K562 (cell line): Measurements from ENCODE around the gene HES5. TPM values are rescaled to one million over a fixed set of nuclear protein-coding genes. Genes with fewer than 3 reads are reported as not detected.

Experiments used
- ATAC-seq: fragments of 200-7000 bp; cut with Tn5 transposase; 3 replicates; pipeline ENCODE4 v1.9.1; 2020; ENCODE audit warnings: moderate library complexity
- BruUV-seq: library from RNA; stranded (reverse); fragments of 400-500 nt; replicated peaks from 2 replicates; lab custom pipeline; 2021; lab: Mats Ljungman, UMichigan
- CTCF ChIA-PET: fragments of 300-600 bp; formaldehyde crosslinking; extraction: SDS; loops from one replicate; lab custom pipeline; 2021; ENCODE audit warnings: low intra/inter-chr PET ratio; lab: Yijun Ruan, JAX
- POLR2A ChIA-PET: fragments of 300-600, 350-650 bp; sonication (Branson Sonifier 250); formaldehyde crosslinking; extraction: SDS; loops from one replicate; lab custom pipeline; 2021; ENCODE audit warnings: antibody characterized with exemption, inconsistent platforms; lab: Yijun Ruan, JAX
- DNase-seq, 4 experiments: peaks; one replicate each; pipeline versions ENCODE4 v3.0.0 to v3.0.0-alpha.2; 2011 to 2018; ENCODE audit warnings: low spot score in 3 of 4, mixed read lengths in 3 of 4; ENCODE audit errors: extremely low read depth in 1 of 4
- FAIRE-seq: peaks from 2 replicates; lab custom pipeline; 2011; peaks lifted over from hg19 to GRCh38; lab: Jason Lieb, UNC
- H2AFZ ChIP-seq: 2 replicates; pipeline ENCODE4 v1.6.0; 2011; ENCODE audit warnings: low read depth, low read length, control low read depth, inconsistent platforms
- H3K27ac ChIP-seq: fragments of 200-600 bp; 3 replicates; pipeline ENCODE4 v1.8.0; 2011; ENCODE audit warnings: low read depth, mild to moderate bottlenecking, control low read depth, inconsistent platforms, low read length, moderate library complexity, mixed read lengths; ENCODE audit errors: extremely low read depth
- H3K27me3 ChIP-seq, 2 experiments: fragments of 300-600 bp in 1 of 2; 2 replicates in 1 of 2; 3 replicates in 1 of 2; pipeline versions ENCODE4 v1.6.0 to v1.8.0; 2011; ENCODE audit warnings: inconsistent platforms in 2 of 2, low read length in 2 of 2, mild to moderate bottlenecking in 1 of 2, mixed read lengths in 1 of 2, moderate library complexity in 1 of 2; ENCODE audit not compliant: control insufficient read depth in 2 of 2, insufficient read depth in 2 of 2
- H3K36me3 ChIP-seq: fragments of 300-600 bp; 3 replicates; pipeline ENCODE4 v1.8.0; 2011; ENCODE audit warnings: mild to moderate bottlenecking, low read length, inconsistent platforms; ENCODE audit not compliant: control insufficient read depth, insufficient read depth
- H3K4me1 ChIP-seq, 2 experiments: fragments of 200-600 bp in 1 of 2; replicated peaks in 1 of 2; 2 replicates in 1 of 2; 3 replicates in 1 of 2; pipeline versions ENCODE4 v1.5.1 to v1.8.0; 2011; ENCODE audit warnings: inconsistent platforms in 2 of 2, low read length in 2 of 2, mild to moderate bottlenecking in 1 of 2, mixed read lengths in 1 of 2, moderate library complexity in 1 of 2; ENCODE audit not compliant: control insufficient read depth in 2 of 2, insufficient read depth in 2 of 2
- H3K4me2 ChIP-seq: 2 replicates; pipeline ENCODE4 v1.6.1; 2011; ENCODE audit warnings: low read length, control low read depth, inconsistent platforms, mixed read lengths; ENCODE audit not compliant: insufficient read depth
- H3K4me3 ChIP-seq: fragments of 200-600 bp; sonication (generic), shearing (Covaris generic); 2 replicates; pipeline ENCODE4 v1.5.1; 2016; ENCODE audit warnings: control low read depth, inconsistent platforms
- H3K79me2 ChIP-seq: fragments of 200-600 bp; 3 replicates; pipeline ENCODE4 v1.8.0; 2011; ENCODE audit warnings: low read length, inconsistent platforms; ENCODE audit not compliant: control insufficient read depth, insufficient read depth
- H3K9ac ChIP-seq, 2 experiments: 2 replicates each; pipeline versions ENCODE4 v1.6.0 to v1.6.1; 2011; ENCODE audit warnings: low read depth in 2 of 2, low read length in 2 of 2, control low read depth in 1 of 2, inconsistent platforms in 1 of 2, mild to moderate bottlenecking in 1 of 2, mixed read lengths in 1 of 2; ENCODE audit not compliant: insufficient read depth in 1 of 2
- H3K9me1 ChIP-seq: one replicate; pipeline ENCODE4 v1.6.0; 2011; ENCODE audit warnings: inconsistent platforms, mild to moderate bottlenecking, low read length, moderate library complexity; ENCODE audit not compliant: control insufficient read depth, insufficient read depth
- H3K9me3 ChIP-seq: replicated peaks from 2 replicates; pipeline ENCODE4 v1.5.1; 2011; ENCODE audit warnings: low read depth, low read length, inconsistent platforms; ENCODE audit not compliant: control insufficient read depth, insufficient read depth
- H4K20me1 ChIP-seq: replicated peaks from 2 replicates; pipeline ENCODE4 v1.6.1; 2011; ENCODE audit warnings: low read length, inconsistent platforms, mixed read lengths; ENCODE audit not compliant: control insufficient read depth, insufficient read depth
- CBX3 ChIP-seq, 2 experiments: IDR thresholded peaks; 1 replicate in 1 of 2; 2 replicates in 1 of 2; pipeline ENCODE4 v1.6.1; 2012; ENCODE audit warnings: inconsistent platforms in 2 of 2, low read length in 2 of 2, borderline replicate concordance in 1 of 2, control low read depth in 1 of 2
- CBX8 ChIP-seq: fragments of 200-600 bp; sonication (generic); IDR thresholded peaks from 2 replicates; pipeline ENCODE4 v1.6.1; 2012; ENCODE audit warnings: borderline replicate concordance, mixed run types, low read depth, mild to moderate bottlenecking, moderate library complexity, mixed read lengths, low read length, control low read depth, inconsistent platforms; ENCODE audit not compliant: poor library complexity, severe bottlenecking; ENCODE audit errors: extremely low read depth
- CC2D1A ChIP-seq: fragments of 450-650 bp; IDR thresholded peaks from 2 replicates; pipeline ENCODE4 v1.6.1; 2017; ENCODE audit warnings: mild to moderate bottlenecking
- CTBP1 ChIP-seq: fragments of 450-650 bp; IDR thresholded peaks from 2 replicates; pipeline ENCODE4 v1.6.1; 2016; ENCODE audit warnings: borderline replicate concordance
- ELK1 ChIP-seq: sonication (generic); formaldehyde crosslinking; IDR thresholded peaks from 2 replicates; pipeline ENCODE4 v1.8.1; 2022; ENCODE audit warnings: missing genetic modification reagents
- FOXM1 ChIP-seq, 2 experiments: fragments of 450-650 bp in 1 of 2; sonication (generic) in 1 of 2; formaldehyde crosslinking in 1 of 2; IDR thresholded peaks; 2 replicates each; pipeline versions ENCODE4 v1.6.1 to v1.9.0; 2017 to 2022; ENCODE audit warnings: low read depth in 2 of 2, mild to moderate bottlenecking in 2 of 2, missing genetic modification reagents in 1 of 2, moderate library complexity in 1 of 2
- GABPB1 ChIP-seq: sonication (generic); formaldehyde crosslinking; IDR thresholded peaks from 2 replicates; pipeline ENCODE4 v1.8.0; 2022; ENCODE audit warnings: mild to moderate bottlenecking, missing genetic modification reagents
- GTF2A2 ChIP-seq: IDR thresholded peaks from 2 replicates; pipeline ENCODE4 v1.6.1; 2016; ENCODE audit warnings: mild to moderate bottlenecking, missing genetic modification characterization, missing compliant biosample characterization
- KDM2B ChIP-seq: fragments of 250-450 bp; sonication (Bioruptor Pico); IDR thresholded peaks from 2 replicates; pipeline ENCODE4 v1.8.0; 2021; ENCODE audit warnings: mild to moderate bottlenecking, moderate library complexity
- MBD1 ChIP-seq: fragments of 250-450 bp; sonication (Bioruptor Pico); IDR thresholded peaks from 2 replicates; pipeline ENCODE4 v1.8.0; 2022; ENCODE audit warnings: inconsistent platforms
- SMARCB1 ChIP-seq: IDR thresholded peaks from 2 replicates; pipeline ENCODE4 v1.6.1; 2011; ENCODE audit warnings: improper control_type of control experiment, low read depth; ENCODE audit not compliant: insufficient read length
- TFE3 ChIP-seq: fragments of 450-650 bp; formaldehyde crosslinking; IDR thresholded peaks from 2 replicates; pipeline ENCODE4 v1.4.0; 2020; ENCODE audit warnings: mild to moderate bottlenecking, mixed read lengths
- USF2 ChIP-seq: sonication (generic); formaldehyde crosslinking; IDR thresholded peaks from 2 replicates; pipeline ENCODE4 v1.5.0; 2020; ENCODE audit warnings: missing genetic modification reagents
- ZNF277 ChIP-seq: fragments of 250-450 bp; sonication (Bioruptor Pico); IDR thresholded peaks from 2 replicates; pipeline ENCODE4 v1.8.0; 2022; ENCODE audit warnings: inconsistent platforms, mild to moderate bottlenecking, moderate library complexity, borderline replicate concordance
- ZNF766 ChIP-seq: fragments of 200-800 bp; sonication (Bioruptor generic); conservative IDR thresholded peaks from 2 replicates; pipeline ENCODE4 v1.6.1; 2016; ENCODE audit warnings: missing genetic modification characterization, missing compliant biosample characterization
- WGBS: fragments of 100-300 bp; shearing (Covaris generic); methylation state at CpG from one replicate; pipeline ENCODE4 v1.1.6; 2016; ENCODE audit warnings: low coverage, mixed read lengths; ENCODE audit not compliant: insufficient coverage; ENCODE audit errors: missing lambda C conversion rate; 5-methylcytosine and 5-hydroxymethylcytosine counted together
- in situ Hi-C: fragments of 300-500 bp; cut with MboI; formaldehyde crosslinking; loops from 4 replicates; pipeline ENCODE4 v1.15.0; 2018; ENCODE audit warnings: inconsistent platforms, mixed read lengths
- intact Hi-C: fragments of 100-400 bp; cut with micrococcal nuclease; formaldehyde crosslinking; loops from 2 replicates; pipeline ENCODE4 v1.14.2; 2022
- polyA plus RNA-seq, 8 experiments: library from polyadenylated mRNA; depleted of rRNA in 4 of 8; stranded (reverse) in 5 of 8; unstranded in 3 of 8; fragments of >200 nt; fragmentation: Nextera tagmentation in 2 of 8; fragmentation: Illumina TruSeq in 1 of 8; extraction: Ambion mirVana in 2 of 8; extraction: Trizol in 1 of 8; gene quantifications; 2 replicates each; pipeline versions ENCODE4 v1.2.1 to v1.2.3, GENCODE V29; 2011 to 2014; ENCODE audit warnings: inconsistent platforms in 1 of 8, missing spikeins in 1 of 8
- total RNA-seq, 7 experiments: library from RNA; depleted of rRNA in 6 of 7; stranded (reverse); fragments of >200 nt in 6 of 7; fragmentation: Illumina TruSeq in 2 of 7; extraction: Trizol in 2 of 7; gene quantifications; 2 replicates each; pipeline versions ENCODE4 v1.2.1 to v1.2.3, GENCODE V29; 2011 to 2021; ENCODE audit warnings: low replicate concordance in 1 of 7

HES5 gene
- total and polyA plus RNA-seq, 9 of the 15 experiments (the other 6 are each of a cell fraction or from before 2014, with no cell fraction given): not detected

GRCh38 chr1:2481885-2482284 lies 48.2 kb downstream of the HES5 start:
- H3K27ac ChIP-seq: no peak overlapping the region
- no peak for DNase-seq
- H3K4me1 ChIP-seq: peaks cover 0 to 76% of the 10 kb centered on the region in 2 experiments; a peak in 3 of 5 replicates
- ChIA-PET POLR2A (no interaction called here), CTCF (no interaction called here)
- no peaks in the 10 kb centered on the region for H3K79me2 ChIP-seq
- no peak for FAIRE-seq
- H3K27me3 ChIP-seq: peaks cover 3 to 39% of the 10 kb centered on the region in 2 experiments; a peak in 3 of 5 replicates
- in situ Hi-C loops (no loop called here), intact Hi-C loops (no loop called here)
- no peak for ATAC-seq
- peaks cover 3% of the 10 kb centered on the region for H3K9me1 ChIP-seq
- no peak overlapping the region for H3K4me2 ChIP-seq
- no TSS peak for BruUV-seq
- H4K20me1 ChIP-seq: peaks cover 19% of the 10 kb centered on the region
- no peak overlapping the region for H3K4me3 ChIP-seq
- no peak overlapping the region for H3K9ac ChIP-seq
- WGBS: 34% methylated on average over 10 of the region's 10 CpGs
- H3K36me3 ChIP-seq: no peaks in the 10 kb centered on the region
- H3K9me3 ChIP-seq: no peaks in the 10 kb centered on the region
- no peak overlapping the region for H2AFZ ChIP-seq
- 0 out of 2 replicates have a peak, but pooled peaks have one; percentile 1 for TF ChIP-seq TFE3
- no peak for TF ChIP-seq CC2D1A
- no peak for TF ChIP-seq GABPB1 (CRISPR knock-in tag)
- no peak for TF ChIP-seq GTF2A2 (tag)
- no peak for TF ChIP-seq MBD1 (CRISPR knock-in tag)
- TF ChIP-seq ELK1 (CRISPR knock-in tag): no peak
- TF ChIP-seq CBX8: no peak
- TF ChIP-seq SMARCB1: no peak
- 0 out of 2 replicates have a peak, but pooled peaks have one; percentile 7 for TF ChIP-seq USF2 (CRISPR knock-in tag)
- no peak for TF ChIP-seq FOXM1 (IDR thresholded peaks at IDR 0.05; ENCODE audit: low read depth)
- TF ChIP-seq FOXM1 (CRISPR knock-in tag; IDR thresholded peaks at IDR 0.05; ENCODE audit: low read depth): no peak
- TF ChIP-seq CTBP1: no peak
- no peak for TF ChIP-seq CBX3 (IDR thresholded peaks at IDR 0.05; ENCODE audit: borderline replicate concordance in 1 of 2, low read length in 2 of 2)
- TF ChIP-seq KDM2B (CRISPR knock-in tag): no peak
- no peak for TF ChIP-seq ZNF766 (CRISPR knock-in tag)
- no peak for TF ChIP-seq ZNF277 (CRISPR knock-in tag)
